C1 segment of cervical spinal cord (tissue), 14 donors: Measurements from ENCODE around the gene AASS.
A peak's percentile ranks its signal among the peaks of the same experiment; 100 is the strongest.
"Not testable (repeated sequence)": the region's sequence is repeated elsewhere in the genome, so short reads cannot be mapped to it uniquely, and the experiment has no call there.

ENCODE experiments used
- DNase-seq, 14 donors: peaks; one replicate each; lab custom pipeline; 2025; lab: John Stamatoyannopoulos, UW

Gene AASS

GRCh38 chr7:122143751-122144711, at the start of gene AASS:
AASS (minus strand) TSS chr7:122144249; CDS start chr7:122133726, 10,523 bp downstream.
- peak; percentile 34 to 97 (median 94) for DNase-seq

- no peak for DNase-seq
Observed at GRCh38 chr7:122188785-122189184, 44.7 kb upstream of the AASS start.

GRCh38 chr7:122183106-122183505, 39.1 kb upstream of the AASS start:
- no peak for DNase-seq

GRCh38 chr7:122182081-122182480, 38.0 kb upstream of the AASS start:
- no peak for DNase-seq

- not testable (repeated sequence) for DNase-seq
Observed at GRCh38 chr7:122172144-122172543, 28.1 kb upstream of the AASS start.

GRCh38 chr7:122166740-122167139, 22.7 kb upstream of the AASS start:
- DNase-seq = no peak

- no peak for DNase-seq
Observed at GRCh38 chr7:122166275-122166674, 22.2 kb upstream of the AASS start.

- DNase-seq = no peak
Observed at GRCh38 chr7:122161628-122162027, 17.6 kb upstream of the AASS start.

GRCh38 chr7:122155566-122155965, 11.5 kb upstream of the AASS start:
- DNase-seq = no peak

GRCh38 chr7:122148878-122149277, 4.8 kb upstream of the AASS start:
- no peak for DNase-seq

- DNase-seq = no peak
Observed at GRCh38 chr7:122148081-122148480, 4.0 kb upstream of the AASS start.

GRCh38 chr7:122145937-122146645, 2.0 kb upstream of the AASS start:
- no peak for DNase-seq

- peak in 8 of 14 donors; percentile 16 to 53 (median 31) for DNase-seq
Observed at GRCh38 chr7:122143376-122143750, 686 bp downstream of the AASS start.

GRCh38 chr7:122140918-122141317, 3.1 kb downstream of the AASS start:
- DNase-seq = no peak

- no peak for DNase-seq
Observed at GRCh38 chr7:122137251-122138077, 6.6 kb downstream of the AASS start.

- DNase-seq = peak in 1 of 14 donors; percentile 3
Observed at GRCh38 chr7:122136639-122137245, 7.3 kb downstream of the AASS start.

GRCh38 chr7:122136078-122136477, 8.0 kb downstream of the AASS start:
- no peak for DNase-seq

- DNase-seq = no peak
Observed at GRCh38 chr7:122135275-122135674, 8.8 kb downstream of the AASS start.

- DNase-seq = not testable (repeated sequence)
Observed at GRCh38 chr7:122134793-122135192, 9.3 kb downstream of the AASS start.

GRCh38 chr7:122133477-122133876, 10.6 kb downstream of the AASS start:
- no peak for DNase-seq

- no peak for DNase-seq
Observed at GRCh38 chr7:122132341-122132740, 11.7 kb downstream of the AASS start.
